ENCODE data around the gene EMC10.

DNA sequence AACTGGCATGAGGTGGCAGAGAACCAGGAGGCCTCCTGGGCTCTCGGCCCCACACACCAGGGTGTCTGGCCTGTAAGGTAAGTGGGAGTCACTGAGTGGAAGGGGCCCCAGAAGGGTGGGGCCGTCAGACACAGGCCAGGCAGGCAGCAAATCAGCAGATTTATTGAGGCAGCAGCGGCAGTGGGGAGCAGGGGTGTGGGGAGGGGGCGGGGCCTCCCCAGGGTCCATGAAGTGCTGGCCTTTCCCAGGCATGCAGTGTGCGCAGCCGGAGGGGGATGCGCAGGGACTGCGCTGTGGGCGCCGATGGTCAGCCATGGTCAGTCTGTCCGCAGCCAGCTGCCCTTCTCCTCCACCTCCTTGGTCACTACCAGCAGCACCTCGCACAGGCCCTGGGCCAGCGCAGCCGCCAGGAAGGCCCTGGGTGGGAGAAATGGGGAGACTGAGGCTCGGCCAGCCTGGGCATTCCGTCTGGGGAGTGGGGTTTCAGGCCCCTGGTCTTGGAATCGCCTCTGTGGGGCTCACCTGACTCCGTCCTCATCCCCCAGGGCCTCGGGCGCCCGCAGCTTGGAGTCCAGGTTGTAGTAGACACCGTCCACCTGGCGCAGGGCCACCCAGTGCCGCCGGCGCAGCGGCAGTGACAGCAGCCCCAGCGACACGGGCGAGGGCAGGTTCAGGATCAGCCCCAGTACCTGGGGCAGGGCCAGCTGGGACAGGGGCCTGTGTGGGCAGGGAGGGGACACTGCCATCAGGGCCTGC is 29.7 kb downstream of the EMC10 start:
- TF ChIP-seq CTCF (conservative IDR thresholded peaks at IDR 0.05 in 1 of 2, IDR thresholded peaks at IDR 0.05 in 1 of 2; ENCODE audit: extremely low read depth in 1 of 2, insufficient read depth in 1 of 2, low read depth in 1 of 2, low read length in 2 of 2) (no peak), EZH2 (IDR thresholded peaks at IDR 0.05; ENCODE audit: borderline replicate concordance, low read length) (no peak)
